Measurements from ENCODE around the gene PTPRD.

DNA sequence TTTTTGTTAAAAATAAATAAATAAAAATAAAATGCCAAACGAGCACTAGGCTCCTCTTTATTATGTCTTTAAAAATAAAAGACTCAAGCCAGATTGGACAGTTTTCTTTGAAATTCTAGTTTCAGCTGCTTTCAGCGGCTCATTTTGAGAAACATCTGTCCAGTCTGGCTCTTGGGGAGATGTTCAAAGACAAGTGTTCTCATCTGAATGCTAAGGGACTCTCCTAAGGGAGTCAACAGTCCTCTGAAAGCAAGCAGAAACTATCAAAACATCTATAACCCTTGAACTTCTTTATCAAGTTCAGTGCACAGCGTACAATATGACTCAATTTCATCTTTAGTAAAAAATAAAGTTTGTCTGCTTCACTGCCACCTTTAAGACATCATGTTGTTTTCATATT, 1927.0 kb downstream of the PTPRD start:
- TF ChIP-seq, protein P1, sequence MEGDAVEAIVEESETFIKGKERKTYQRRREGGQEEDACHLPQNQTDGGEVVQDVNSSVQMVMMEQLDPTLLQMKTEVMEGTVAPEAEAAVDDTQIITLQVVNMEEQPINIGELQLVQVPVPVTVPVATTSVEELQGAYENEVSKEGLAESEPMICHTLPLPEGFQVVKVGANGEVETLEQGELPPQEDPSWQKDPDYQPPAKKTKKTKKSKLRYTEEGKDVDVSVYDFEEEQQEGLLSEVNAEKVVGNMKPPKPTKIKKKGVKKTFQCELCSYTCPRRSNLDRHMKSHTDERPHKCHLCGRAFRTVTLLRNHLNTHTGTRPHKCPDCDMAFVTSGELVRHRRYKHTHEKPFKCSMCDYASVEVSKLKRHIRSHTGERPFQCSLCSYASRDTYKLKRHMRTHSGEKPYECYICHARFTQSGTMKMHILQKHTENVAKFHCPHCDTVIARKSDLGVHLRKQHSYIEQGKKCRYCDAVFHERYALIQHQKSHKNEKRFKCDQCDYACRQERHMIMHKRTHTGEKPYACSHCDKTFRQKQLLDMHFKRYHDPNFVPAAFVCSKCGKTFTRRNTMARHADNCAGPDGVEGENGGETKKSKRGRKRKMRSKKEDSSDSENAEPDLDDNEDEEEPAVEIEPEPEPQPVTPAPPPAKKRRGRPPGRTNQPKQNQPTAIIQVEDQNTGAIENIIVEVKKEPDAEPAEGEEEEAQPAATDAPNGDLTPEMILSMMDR (IDR thresholded peaks at IDR 0.05), result no peak
- TF ChIP-seq POLR2A (IDR thresholded peaks at IDR 0.05), result no peak

Measured in Peyer's patch (tissue), 4 donors.